HG03196 (cell line): ENCODE data around the gene LYSET.
A peak's percentile ranks its signal among the peaks of the same experiment; 100 is the strongest.
"Not testable (repeated sequence)": the region's sequence is repeated elsewhere in the genome, so short reads cannot be mapped to it uniquely, and the experiment has no call there.

Experiments
- ATAC-seq: cut with Tn5 transposase; IDR thresholded peaks from one replicate; pipeline ENCODE4 v1.9.1; 2021; ENCODE audit not compliant: unreplicated experiment

LYSET gene

GRCh38 chr14:93165271-93166265 is 19.5 kb upstream of the LYSET start:
- ATAC-seq = not testable (repeated sequence)

GRCh38 chr14:93168610-93169009 is 16.5 kb upstream of the LYSET start:
- not testable (repeated sequence) for ATAC-seq

- not testable (repeated sequence) for ATAC-seq
Measured at GRCh38 chr14:93169619-93170018, 15.5 kb upstream of the LYSET start.

- ATAC-seq = not testable (repeated sequence)
Measured at GRCh38 chr14:93170141-93170540, 15.0 kb upstream of the LYSET start.

- no peak for ATAC-seq
Measured at GRCh38 chr14:93171376-93171775, 13.7 kb upstream of the LYSET start.

- ATAC-seq = no peak
Measured at GRCh38 chr14:93173943-93174395, 11.1 kb upstream of the LYSET start.

GRCh38 chr14:93174731-93175130 is 10.4 kb upstream of the LYSET start:
- not testable (repeated sequence) for ATAC-seq

- ATAC-seq = no peak
Measured at GRCh38 chr14:93175492-93175891, 9.6 kb upstream of the LYSET start.

GRCh38 chr14:93183596-93184317 is 1.4 kb upstream of the LYSET start:
- no peak for ATAC-seq

GRCh38 chr14:93185349-93185720 is 218 bp downstream of the LYSET start:
- ATAC-seq = no peak

- no peak for ATAC-seq
Measured at GRCh38 chr14:93186466-93186865, 1.3 kb downstream of the LYSET start.

GRCh38 chr14:93186956-93187355 is 1.8 kb downstream of the LYSET start:
- ATAC-seq = no peak

- no peak for ATAC-seq
Measured at GRCh38 chr14:93195316-93195999, 10.3 kb downstream of the LYSET start.

GRCh38 chr14:93199031-93199430 is 13.9 kb downstream of the LYSET start:
- no peak for ATAC-seq

GRCh38 chr14:93200553-93200952 is 15.4 kb downstream of the LYSET start:
- no peak for ATAC-seq

- ATAC-seq = no peak
Measured at GRCh38 chr14:93201155-93201704, 16.1 kb downstream of the LYSET start.

- peak; percentile 77 for ATAC-seq
Measured at GRCh38 chr14:93206793-93207467, 21.8 kb downstream of the LYSET start, which contains the start of the genes GON7 and UBR7. TSS of gene GON7 (minus strand) at chr14:93207065. CDS start at chr14:93207037, 28 bp downstream. TSS of gene UBR7 (plus strand) at chr14:93207256. CDS start at chr14:93207292, 36 bp downstream.

- ATAC-seq = peak; percentile 47
Measured at GRCh38 chr14:93207468-93208308, 22.6 kb downstream of the LYSET start.

GRCh38 chr14:93212432-93212831 is 27.3 kb downstream of the LYSET start:
- ATAC-seq = peak; percentile 47
